ENCODE data around the gene MRAS. TPM values are rescaled to one million over a fixed set of nuclear protein-coding genes. Genes with fewer than 3 reads are reported as not detected.

MRAS gene
- total RNA-seq = 6.8 and 11.5 TPM in 2 replicates

DNA sequence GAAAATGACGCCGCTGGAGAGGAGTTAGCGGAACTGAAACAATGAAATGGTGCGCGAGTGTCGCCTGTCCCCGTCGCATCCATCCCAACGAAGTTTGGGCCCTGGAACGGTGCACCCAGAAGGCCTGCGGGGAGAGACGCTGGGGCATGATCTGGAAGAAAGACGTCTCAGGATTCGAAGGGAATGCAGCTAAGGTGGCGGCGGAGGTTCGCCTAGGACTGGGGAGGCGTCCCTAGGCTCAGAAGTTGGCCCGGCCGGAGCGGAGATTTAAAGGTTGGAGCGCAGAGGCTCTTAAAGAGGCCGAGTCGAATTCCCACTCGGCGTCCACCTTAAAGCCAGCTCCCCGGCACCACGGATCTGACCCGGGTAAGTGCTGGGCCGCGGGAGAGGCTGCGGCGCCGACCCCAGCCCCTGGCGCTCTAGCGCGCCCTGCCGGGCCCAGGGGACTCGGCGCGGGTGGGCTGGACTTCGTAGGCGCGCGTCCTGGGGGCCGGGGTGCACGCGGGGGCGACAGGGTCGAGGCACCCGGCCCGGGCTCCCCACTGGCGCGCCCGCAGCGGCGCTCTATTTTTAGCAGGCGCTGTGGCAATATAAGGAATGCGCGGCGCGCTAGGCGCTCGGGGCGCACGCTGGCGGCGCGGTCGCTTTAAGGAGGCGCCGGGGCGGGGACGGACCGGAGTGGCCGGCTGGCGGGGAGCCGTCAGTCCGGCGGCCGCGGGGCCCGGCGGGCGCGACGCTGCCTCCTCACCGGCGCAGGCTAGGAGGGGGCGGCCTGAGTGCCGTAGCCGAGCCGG is at the start of gene MRAS:
TSS of gene MRAS (plus strand) at position 620 of the 794 bp plus-strand sequence. CDS start 24,305 bp downstream, outside the sequence.
- peak; percentile 64 for DNase-seq

DNA sequence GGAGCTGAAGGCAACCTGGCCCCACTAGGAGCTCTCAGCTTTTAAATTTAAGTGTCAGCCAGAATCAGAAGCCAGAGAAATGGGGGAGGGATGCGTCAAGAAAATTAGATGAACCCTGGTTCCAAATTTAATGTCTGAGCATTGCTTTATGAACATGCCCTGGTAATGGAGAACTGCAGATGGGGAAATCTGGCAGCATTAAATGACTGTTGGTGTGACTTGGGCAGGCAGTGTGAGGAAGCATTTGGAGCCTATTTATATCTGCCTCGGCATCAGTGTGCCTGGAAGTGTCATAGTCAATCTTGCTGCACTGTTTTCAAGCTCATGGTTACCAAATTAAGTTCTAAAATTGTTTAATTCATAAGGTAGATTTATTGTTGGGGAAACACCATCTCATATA is 47.7 kb upstream of the MRAS start:
- no peak for DNase-seq

DNA sequence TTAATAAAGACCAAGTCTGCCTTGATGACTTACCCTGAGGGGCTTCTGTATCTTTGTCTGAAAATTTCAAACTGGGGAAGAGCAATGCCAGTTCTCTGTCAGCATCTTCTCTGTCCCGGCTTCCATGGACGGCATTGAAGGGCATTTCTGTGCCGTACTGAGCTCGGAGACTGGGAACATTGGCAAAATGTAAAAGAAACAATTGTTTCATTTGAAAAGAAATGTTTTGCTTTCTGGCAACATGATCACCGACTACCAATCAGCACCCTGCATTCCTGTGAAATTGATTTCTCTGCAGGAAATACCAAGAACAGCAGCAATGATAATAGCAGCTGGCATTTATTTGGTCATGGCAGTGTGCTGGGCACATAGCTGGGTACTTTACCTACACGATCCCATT is 44.9 kb upstream of the MRAS start:
- peak; percentile 23 for DNase-seq

DNA sequence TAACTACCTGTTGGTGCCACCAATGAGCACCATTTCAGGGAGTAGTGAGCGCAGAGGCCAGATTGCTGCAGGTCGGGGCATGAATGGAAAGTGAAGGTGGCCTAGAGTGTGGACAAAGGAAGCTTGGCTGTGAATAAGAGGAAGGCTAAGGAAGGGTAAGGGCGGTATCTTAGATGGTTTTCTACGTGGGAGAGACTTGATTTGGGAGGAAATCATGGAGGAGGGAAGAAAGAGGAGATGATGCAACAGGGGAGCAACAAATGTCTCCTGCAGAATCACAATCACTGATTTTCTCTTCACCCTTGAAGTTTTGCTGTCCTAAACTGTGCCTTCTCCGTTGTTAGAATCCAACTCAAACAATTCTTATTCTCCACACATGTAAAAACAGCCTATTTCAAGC is 40.5 kb upstream of the MRAS start:
- no peak for DNase-seq

DNA sequence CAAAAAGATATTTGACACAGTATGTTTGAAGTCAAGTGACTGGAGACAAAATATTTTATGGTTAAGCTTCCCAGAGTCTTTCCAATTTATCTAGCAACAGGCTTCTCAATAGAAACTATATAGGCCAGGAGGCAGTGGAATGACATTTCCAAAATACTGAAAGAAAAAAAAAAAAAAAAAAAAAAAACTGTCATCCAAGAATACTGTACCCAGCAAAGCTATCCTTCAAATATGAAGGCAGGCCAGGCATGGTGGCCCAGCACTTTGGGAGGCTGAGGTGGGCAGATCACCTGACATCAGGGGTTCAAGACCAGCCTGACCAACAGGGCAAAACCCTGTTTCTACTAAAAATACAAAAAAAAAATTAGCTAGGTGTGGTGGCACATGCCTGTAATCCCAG is 39.6 kb upstream of the MRAS start:
- no peak for DNase-seq

DNA sequence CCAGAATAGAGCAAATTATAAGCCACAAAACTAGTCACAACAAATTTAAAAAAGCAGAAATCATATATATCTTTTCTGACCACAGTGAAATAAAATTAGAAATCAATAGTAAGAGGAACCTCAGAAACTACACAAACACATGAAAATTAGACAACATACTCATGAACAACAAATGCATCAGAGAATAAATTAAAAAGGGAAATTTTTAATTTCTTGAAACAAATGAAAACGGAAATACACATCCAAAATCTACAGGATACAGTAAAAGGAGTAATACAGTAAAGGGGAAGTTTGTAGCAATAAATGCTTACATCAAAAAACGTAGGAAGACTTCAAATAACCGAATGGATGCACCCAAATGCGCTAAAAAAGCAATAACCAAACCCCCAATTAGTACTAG is 37.9 kb upstream of the MRAS start:
- no peak for DNase-seq

DNA sequence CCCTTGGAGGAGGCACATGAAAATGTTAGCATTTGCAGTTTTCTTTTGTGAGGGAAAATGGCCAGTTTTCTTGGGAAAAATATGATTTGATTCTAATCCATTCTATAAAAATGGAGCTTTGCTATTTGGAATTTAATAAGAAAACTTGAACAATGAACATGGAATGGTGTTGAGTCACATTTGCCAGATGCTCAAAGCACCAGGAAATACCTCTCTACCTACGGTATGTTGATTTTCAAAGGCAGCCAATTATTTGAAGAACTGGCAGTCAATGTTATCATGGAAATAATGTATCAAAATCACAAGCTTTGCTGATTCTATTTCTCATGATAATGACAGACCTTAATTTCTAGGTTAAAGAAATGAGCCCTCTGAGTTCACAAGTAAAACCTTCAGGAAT is 33.6 kb upstream of the MRAS start:
- peak; percentile 85 for DNase-seq

DNA sequence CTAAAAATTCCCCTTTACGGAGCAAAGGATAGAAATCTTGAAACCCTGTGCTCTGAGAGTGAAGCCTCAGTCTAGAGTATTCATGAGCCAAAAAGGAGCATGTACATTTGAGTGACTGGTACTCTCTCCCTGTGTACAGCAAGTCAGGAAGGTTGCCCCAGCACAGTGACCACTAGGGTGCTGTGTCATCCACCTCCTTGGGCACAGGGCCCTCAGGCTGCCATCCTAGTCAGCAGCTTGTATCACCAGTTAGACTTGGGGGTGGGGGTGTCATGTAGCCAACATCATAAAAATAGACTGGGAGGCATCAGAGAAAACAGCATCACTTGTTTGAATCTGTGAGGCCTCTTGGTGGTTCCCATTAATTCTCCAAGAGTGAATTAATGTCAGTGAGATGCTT is 30.7 kb upstream of the MRAS start:
- no peak for DNase-seq

DNA sequence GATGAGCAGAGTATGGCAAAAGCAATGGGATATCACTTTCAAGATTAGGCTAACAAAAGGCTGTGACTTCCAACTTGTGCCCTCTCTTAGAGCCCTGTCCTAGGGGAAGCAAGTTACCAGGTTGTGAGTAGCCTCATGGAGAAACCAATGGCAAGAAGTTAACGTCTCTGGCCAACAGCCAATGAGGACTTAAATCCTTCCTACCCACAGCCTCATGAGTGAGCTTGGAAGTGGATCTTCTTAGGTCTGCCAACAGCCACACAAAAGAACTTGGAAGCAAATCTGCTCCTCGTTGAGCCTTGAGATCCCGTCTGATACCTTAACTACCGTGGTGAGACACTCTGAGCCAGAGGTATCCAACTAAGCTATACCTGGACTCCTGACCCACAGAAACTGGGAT is 24.4 kb upstream of the MRAS start:
- no peak for DNase-seq

DNA sequence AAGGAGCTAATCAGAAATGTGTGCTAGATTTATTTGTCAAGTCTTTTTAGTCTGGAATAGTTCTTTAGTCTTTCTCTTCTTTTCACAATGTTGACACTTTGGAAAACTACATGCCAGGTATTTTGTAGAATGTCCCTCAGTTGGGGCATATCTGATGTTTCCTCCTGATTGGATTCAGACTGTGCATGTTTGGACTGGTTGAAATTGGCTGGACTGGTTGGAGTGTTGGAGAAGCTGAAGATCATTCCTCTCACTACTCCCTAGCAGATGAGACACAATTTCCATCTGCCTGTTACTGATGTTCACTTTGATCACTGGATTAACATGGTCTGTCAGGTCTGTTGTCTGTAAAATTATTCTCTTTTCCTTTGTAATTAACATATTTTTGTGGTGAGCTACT is 22.4 kb upstream of the MRAS start:
- DNase-seq = no peak

DNA sequence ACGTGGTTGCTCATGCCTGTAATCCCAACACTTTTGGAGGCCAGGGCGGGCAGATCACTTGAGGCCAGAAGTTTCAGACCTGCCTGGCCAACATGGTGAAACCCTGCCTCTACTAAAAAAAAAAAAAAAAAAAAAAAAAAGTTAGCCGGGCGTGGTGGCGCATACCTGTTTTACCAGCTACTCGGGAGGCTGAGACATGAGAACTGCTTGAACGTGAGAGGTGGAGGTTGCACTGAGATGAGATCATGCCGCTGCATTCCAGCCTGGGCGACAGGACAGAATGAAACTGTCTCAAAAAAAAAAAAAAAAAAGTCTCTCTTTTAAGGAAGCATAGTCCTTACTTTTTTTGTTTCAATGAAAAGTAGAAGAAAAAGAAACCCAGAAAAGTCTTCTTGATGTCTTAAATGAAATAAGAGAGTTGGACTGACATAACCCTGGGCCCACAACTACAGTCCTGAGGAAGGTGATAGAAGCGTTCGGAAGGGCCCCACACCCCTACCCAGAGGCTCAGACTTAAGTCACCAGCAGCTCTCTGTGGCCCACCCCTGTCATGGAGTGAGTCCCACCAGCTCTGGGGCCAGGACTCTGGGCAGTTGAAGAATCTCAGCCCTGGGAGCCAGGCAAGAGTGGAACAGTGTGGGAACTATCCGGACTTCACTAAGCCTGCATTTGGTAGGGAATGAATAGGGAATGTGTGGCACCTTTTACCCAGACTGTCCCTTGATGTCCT is 21.3 kb upstream of the MRAS start:
- no peak for DNase-seq

DNA sequence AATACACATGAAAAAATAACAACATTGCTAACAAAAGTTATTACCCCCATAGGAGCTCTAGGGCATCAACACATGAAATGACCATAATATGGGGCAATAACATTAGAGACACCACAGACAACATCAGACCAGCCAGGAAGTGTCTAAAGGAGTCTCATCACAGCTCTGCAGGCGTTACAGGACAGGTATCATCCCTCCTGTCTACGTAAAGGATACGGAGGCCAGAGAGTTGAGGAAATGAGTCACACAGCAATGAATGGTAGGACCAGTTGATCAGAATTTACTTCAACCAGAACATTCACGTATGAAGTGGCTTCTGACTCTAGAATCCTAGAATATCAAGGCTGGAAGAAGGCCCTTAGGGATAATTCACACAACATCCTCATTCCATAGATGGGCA is 20.5 kb upstream of the MRAS start:
- DNase-seq = peak; percentile 46

DNA sequence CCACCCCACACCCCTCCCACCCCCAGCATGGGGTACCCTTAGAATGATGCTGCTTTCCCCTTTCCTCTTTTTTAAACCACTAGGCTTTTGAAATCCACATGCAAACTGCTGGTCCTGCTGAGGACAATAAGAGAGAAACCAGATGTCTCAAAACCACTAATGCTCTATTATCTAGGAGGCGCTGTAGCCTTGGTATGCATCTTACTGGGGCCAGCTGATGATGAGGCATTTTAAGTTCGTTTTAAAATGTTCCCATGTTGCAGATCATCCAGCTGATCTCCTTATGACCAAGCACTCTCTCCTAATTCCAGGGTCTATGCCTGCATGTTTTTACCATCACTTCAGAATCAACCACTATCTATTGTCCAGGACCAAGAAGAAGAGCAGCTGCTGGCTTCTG is 20.0 kb upstream of the MRAS start:
- DNase-seq = no peak

DNA sequence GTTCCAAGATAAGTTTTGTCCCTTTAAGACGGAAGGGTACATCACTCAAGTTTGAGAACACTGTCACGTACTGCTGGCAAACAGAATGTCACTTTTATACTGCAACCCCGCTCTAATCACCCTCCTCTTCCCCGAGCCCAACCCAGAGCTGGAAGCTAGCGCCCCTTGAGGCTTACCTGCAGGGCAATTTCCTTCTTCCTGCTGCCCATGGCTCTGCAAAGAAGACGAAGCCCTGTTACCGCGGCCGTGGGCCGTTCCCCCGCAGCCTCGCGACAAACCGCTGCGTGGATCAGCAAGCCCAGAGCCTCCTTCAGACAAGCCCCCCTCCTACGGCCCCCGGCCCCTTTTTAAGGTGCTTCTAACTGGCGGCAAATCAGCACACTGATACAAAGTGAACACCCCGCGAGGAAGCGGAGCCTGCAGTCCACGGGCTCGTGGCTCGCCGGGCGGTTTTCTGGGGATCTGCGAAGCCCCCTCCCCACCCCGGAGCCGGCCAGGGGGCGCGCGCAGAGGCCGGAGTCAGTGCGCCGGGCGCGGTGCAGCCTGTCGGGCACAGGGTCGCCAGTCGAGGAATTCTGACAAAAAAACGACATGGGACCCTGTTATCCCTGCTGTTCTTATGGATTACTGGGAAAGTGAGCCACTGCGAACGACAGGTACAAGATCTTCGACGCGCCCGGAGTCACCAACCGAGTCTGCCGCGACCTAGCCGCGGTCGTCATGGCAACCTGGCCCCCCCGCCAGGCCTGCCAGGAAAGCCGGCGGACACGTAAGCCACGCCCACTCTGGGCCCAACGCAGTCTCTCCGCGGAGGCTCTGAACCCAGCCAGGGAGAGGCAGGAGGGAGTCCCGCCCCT is 19.0 kb upstream of the MRAS start, which contains the start of gene NME9:
TSS of gene NME9 (minus strand) at position 725 of the 857 bp plus-strand sequence. CDS start at position 209, 516 bp downstream.
- DNase-seq = peak; percentile 86

DNA sequence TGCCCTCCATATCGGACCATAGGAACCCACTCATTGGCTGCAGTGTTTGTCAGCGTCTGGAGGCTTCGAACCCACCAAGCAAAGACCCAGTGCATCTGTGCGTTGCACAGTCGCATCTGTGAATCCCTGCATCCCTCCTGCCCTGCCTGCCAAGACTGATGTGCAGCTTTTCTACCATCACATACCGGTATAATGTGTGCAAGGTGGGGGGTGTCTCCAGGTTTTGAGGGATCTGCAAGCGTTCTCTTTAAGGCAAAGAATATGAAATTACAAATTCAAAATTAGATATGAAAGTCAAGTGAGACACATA is 18.4 kb upstream of the MRAS start:
- DNase-seq = no peak

DNA sequence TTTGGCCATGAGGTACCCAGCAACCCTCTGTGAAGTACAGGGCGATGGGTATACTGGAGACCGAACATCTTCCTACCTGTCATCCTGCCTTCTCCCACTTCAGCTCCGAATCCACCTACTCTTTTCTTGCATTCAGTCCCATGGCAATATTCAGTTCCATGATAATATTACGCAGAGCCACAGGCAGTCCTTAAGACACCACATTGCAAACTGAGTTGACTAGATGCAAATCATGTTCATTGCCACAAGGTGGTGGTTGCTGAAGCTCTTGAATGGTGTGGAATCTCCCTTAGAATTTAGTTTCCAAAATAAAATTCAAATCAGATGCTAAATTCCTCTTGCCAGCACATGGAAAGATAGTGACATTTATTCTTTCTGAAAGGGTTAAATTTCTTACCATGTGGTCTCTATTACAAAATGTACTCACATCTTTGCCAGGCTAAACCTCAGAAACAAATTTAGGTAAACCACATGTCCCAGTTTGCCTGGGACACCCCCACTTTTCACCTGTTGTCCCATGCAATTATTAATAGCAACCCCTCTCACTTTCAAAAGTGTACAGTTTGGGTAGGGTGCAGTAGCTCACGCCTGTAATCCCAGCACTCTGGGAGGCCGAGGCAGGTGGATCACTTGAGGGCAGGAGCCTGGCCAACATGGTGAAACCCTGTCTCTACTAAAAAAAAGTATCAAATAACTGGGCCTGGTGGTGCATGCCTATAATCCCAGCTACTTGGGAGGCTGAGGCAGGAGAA is 17.1 kb upstream of the MRAS start:
- DNase-seq = no peak

DNA sequence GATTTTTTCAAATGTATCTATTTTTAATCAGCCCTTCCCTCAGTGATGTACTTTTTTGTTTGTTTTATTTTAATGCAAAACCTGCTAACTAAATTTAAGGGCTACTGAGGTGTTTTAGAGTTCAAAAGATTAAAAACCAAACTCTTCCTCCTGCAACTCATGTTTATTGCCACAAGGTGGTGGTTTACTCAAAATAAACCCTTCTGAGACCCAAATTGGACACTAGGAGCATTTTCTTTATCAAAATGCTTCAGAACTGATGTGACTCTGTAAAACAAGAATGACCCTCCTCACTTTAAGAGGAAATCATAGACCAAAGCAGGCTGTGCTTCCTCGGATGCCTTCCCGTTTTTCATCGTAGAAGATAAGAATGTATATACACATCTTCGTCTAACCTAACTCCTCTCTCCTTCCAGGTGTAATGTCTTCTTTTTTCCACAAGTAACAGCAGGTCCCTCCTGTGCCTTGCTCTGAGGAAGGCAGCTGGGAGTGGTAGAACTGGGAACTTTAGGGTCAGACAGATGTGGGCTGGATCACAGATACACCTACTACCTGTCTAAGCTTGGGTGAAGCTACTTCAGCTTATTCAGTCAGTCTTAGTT is 15.8 kb upstream of the MRAS start:
- DNase-seq = peak; percentile 56

DNA sequence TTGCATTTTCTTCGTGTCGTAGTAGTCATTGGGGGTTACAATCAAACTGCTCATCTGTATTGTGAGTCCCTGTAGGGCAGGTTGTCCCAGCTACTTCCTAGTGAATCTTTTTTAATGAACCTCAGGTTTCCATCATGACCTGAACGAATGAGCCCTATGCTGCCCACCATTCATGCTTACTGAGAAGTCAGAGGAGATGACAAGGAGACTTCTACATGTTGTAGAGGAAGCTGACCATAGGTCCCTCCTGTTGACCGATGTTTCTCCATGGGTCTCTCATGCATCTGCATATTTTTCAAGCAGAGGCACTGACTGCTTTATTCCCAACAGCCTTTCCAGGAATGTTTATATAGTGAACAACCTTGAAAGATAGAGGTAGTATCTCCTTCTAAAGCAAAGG is 13.8 kb upstream of the MRAS start:
- no peak for DNase-seq

DNA sequence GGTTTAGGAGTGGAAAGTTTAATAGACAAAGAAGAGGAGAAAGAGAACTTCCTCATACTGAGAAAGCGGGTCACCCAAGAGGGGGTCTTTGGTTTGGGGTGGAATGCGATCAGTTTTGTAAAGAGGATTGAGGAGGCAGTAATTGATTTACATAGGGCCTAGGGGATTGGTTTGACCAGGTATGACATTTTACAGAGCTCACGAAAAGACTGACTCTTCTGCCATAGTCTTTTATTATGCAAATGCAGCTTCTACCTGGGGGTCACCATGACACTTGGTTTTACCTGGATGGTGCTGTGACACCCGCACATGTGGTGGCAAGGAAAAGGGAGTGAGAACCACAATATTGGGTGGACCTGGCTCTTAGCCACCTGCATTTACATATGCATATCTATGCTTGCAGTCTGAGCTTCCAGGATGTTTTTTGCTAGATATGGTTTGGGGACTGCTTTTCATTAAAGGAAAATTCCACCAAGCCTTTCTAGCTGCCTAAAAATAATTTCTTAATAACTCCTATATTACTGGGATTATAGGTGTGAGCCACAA is 11.9 kb upstream of the MRAS start:
- DNase-seq = no peak

DNA sequence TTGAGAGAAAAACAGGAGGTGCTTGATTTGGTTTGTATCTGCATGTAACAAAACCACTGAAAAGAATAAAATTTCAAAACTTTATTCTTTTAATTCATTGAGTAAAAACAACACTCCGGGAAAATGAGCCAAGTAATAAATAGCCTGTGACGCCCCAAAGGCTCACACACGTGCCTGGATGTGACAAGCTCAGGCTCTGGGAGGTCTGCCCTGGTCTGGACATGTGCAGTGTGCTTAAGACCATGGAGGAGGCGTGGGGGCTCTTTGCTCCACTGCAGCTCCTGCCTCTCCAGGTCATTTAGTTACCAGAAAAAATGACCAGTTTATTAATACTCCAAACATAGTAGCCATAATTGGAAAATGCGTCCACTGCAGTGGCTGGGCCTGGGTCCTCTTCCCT is 10.1 kb upstream of the MRAS start:
- DNase-seq = no peak

DNA sequence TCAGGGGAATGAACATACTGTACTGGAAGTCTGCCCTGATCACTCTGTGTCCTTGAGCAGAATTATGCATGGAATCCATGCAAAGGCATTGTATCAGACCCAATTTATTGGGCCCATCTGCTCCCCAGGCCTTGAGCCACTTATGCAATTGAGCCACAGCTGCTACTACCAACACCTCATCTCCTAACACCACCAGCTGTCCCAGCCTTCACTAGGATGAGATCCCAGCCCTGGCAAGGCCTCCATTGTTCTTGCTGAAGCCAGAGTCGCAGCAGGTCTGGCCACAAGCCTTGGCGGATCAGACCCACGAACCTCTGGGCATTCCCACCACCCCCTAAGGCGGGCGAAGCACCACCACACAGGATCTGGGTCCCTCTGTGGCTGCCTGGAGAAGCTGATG is 9.6 kb upstream of the MRAS start:
- DNase-seq = no peak

DNA sequence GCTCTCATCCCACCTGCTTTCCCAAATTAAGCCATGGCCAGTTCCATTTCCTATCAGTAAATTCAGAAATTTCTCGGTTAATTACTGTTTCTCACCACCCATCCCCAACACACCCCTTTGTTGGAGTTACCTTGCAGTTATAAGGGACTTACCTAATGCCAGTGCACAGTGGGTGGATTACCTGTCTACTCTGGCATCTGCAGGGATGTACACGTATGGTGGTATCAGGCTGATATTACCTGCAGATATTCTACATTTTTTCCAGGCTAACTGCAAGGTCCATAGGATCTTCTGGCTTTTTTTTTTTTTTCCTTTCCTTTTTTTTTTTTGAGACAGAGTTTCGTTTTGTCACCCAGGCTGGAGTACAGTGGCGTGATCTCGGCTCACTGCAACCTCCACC is 7.9 kb upstream of the MRAS start:
- no peak for DNase-seq

Measured in dermis blood vessel endothelial cell (primary cell).